ENCODE measurements around the gene NFATC2.

The NFATC2 gene

GRCh38 chr20:51400051-51400926 is 142.2 kb downstream of the NFATC2 start:
- 53% methylated on average over 7 of the region's 17 CpGs for WGBS (ENCODE audit: insufficient coverage)
- Histone ChIP-seq H3K36me3 (ENCODE audit: control insufficient read depth in 4 of 4, insufficient read depth in 4 of 4, low read length in 3 of 4) (peaks cover 0 to 53% (median 31%) of the 10 kb centered on the region in 4 experiments), H3K4me1 (ENCODE audit: control extremely low read depth in 1 of 4, control insufficient read depth in 4 of 4, insufficient read depth in 4 of 4, low read length in 3 of 4) (peaks cover 7 to 40% (median 31%) of the 10 kb centered on the region in 4 experiments), H3K9me3 (ENCODE audit: control extremely low read depth in 1 of 5, control insufficient read depth in 4 of 5, insufficient read depth in 2 of 5, low read depth in 1 of 5, low read length in 4 of 5) (no peaks in the 10 kb centered on the region), H3K27me3 (replicated peaks in 2 of 5; ENCODE audit: control insufficient read depth in 4 of 5, insufficient read depth in 5 of 5, low read length in 4 of 5) (no peaks in the 10 kb centered on the region), H3K4me3 (ENCODE audit: control insufficient read depth in 1 of 7, extremely low read depth in 1 of 7, insufficient read depth in 4 of 7, low read depth in 2 of 7, low read length in 6 of 7) (no peak overlapping the region), H3K27ac (ENCODE audit: insufficient read depth in 1 of 2, low read depth in 1 of 2, low read length in 2 of 2, poor library complexity in 1 of 2, severe bottlenecking in 2 of 2) (no peak overlapping the region)
- POLR2A ChIA-PET, result no interaction called here
- peak; percentile 50 to 84 (median 75) for DNase-seq
- CTCF ChIA-PET, result interaction anchor here (0.6 to 5.4 kb wide), 4 partner anchors 12 to 422 kb away, joined by 3 to 22 read pairs (median 3); no protein-coding TSS in a partner anchor

DNA sequence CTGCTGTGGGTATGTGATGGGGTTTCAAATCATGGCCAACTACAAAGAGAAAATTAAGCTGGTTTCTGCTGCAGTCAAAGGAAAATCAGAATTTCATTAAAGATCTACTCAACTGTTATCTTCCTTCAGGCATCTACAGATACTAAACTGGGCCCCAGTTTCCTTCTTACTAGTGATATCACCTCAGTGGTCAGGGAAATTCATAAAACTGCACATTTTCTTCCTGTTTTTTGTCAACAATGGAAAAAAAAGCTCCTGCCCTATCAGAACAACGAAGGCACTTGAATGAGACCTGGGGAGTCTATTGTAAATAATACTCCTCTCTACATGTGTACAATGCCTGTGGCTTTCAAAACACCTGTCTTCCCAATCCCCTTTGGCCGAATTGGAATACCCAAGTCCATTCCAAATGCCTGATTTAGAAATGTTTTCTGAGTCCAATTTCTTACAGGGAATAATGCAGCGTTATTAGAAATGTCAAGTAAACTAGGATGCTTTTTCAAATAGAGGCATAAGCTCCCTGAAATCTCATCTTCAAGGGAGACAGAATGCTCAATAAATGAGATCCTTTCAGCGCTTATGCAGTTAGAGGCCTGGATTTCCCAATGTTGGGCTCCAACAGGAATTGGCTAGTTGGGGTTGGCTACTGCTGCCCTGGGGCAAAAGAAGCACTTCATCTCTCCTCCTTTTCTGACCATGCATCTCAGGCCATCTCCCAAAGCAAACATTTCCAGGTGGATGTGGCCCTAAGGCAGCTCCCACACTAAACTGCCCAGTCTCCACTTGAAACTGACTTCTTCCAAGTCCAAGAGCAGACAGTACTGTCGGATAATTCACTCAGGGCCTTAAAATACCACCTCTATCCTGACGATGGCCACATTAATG is 143.3 kb downstream of the NFATC2 start:
- H3K4me3 ChIP-seq (ENCODE audit: control insufficient read depth in 1 of 7, extremely low read depth in 1 of 7, insufficient read depth in 4 of 7, low read depth in 2 of 7, low read length in 6 of 7), result no peak overlapping the region
- 93% methylated on average over 5 of the region's 6 CpGs for WGBS (ENCODE audit: insufficient coverage)

DNA sequence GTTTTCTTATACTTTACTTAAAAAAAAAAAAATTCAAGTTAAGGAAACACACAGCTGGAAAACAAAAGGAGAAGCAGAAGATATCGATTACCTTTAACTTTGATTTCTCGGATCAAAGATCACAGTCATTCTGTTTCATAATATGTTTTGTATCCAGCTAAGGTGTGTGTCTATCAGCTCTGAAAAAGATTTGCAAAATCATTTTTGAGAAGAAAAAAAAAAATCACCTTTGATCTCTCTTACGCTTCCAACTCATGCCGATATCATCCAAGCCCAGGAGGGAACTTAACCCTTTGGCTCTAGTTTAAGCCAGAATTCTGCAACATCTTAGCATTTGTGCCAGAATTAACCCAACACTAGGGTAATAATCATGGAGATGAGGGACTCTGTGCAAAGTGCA is 144.0 kb downstream of the NFATC2 start:
- ChIA-PET POLR2A (no interaction called here), CTCF (interaction anchor here (0.9 to 5.4 kb wide), 3 partner anchors 13 to 196 kb away, joined by 4 to 22 read pairs (median 6); no protein-coding TSS in a partner anchor)
- H3K36me3 ChIP-seq (ENCODE audit: control insufficient read depth in 4 of 4, insufficient read depth in 4 of 4, low read length in 3 of 4), result peaks cover 0 to 44% (median 22%) of the 10 kb centered on the region in 4 experiments
- H3K9me3 ChIP-seq (ENCODE audit: control extremely low read depth in 1 of 5, control insufficient read depth in 4 of 5, insufficient read depth in 2 of 5, low read depth in 1 of 5, low read length in 4 of 5), result no peaks in the 10 kb centered on the region
- H3K27me3 ChIP-seq (replicated peaks in 2 of 5; ENCODE audit: control insufficient read depth in 4 of 5, insufficient read depth in 5 of 5, low read length in 4 of 5), result no peaks in the 10 kb centered on the region
- H3K27ac ChIP-seq (ENCODE audit: insufficient read depth in 1 of 2, low read depth in 1 of 2, low read length in 2 of 2, poor library complexity in 1 of 2, severe bottlenecking in 2 of 2), result no peak overlapping the region
- no peak overlapping the region for H3K4me3 ChIP-seq (ENCODE audit: control insufficient read depth in 1 of 7, extremely low read depth in 1 of 7, insufficient read depth in 4 of 7, low read depth in 2 of 7, low read length in 6 of 7)
- H3K4me1 ChIP-seq (ENCODE audit: control extremely low read depth in 1 of 4, control insufficient read depth in 4 of 4, insufficient read depth in 4 of 4, low read length in 3 of 4), result peaks cover 12 to 54% (median 37%) of the 10 kb centered on the region in 4 experiments
- DNase-seq, result no peak
- WGBS (ENCODE audit: insufficient coverage), result 100% methylated on average over 2 of the region's 4 CpGs

More for the DNA sequence above, 143.3 kb downstream of the NFATC2 start:
- ChIA-PET POLR2A (no interaction called here), CTCF (interaction anchor here (0.6 to 5.4 kb wide), 4 partner anchors 13 to 423 kb away, joined by 3 to 22 read pairs (median 5); no protein-coding TSS in a partner anchor)
- H3K36me3 ChIP-seq (ENCODE audit: control insufficient read depth in 4 of 4, insufficient read depth in 4 of 4, low read length in 3 of 4), result peaks cover 0 to 51% (median 28%) of the 10 kb centered on the region in 4 experiments
- H3K27me3 ChIP-seq (replicated peaks in 2 of 5; ENCODE audit: control insufficient read depth in 4 of 5, insufficient read depth in 5 of 5, low read length in 4 of 5), result no peaks in the 10 kb centered on the region
- H3K9me3 ChIP-seq (ENCODE audit: control extremely low read depth in 1 of 5, control insufficient read depth in 4 of 5, insufficient read depth in 2 of 5, low read depth in 1 of 5, low read length in 4 of 5), result no peaks in the 10 kb centered on the region
- no peak overlapping the region for H3K27ac ChIP-seq (ENCODE audit: insufficient read depth in 1 of 2, low read depth in 1 of 2, low read length in 2 of 2, poor library complexity in 1 of 2, severe bottlenecking in 2 of 2)
- peaks cover 7 to 47% (median 33%) of the 10 kb centered on the region in 4 experiments for H3K4me1 ChIP-seq (ENCODE audit: control extremely low read depth in 1 of 4, control insufficient read depth in 4 of 4, insufficient read depth in 4 of 4, low read length in 3 of 4)
- no peak for DNase-seq

DNA sequence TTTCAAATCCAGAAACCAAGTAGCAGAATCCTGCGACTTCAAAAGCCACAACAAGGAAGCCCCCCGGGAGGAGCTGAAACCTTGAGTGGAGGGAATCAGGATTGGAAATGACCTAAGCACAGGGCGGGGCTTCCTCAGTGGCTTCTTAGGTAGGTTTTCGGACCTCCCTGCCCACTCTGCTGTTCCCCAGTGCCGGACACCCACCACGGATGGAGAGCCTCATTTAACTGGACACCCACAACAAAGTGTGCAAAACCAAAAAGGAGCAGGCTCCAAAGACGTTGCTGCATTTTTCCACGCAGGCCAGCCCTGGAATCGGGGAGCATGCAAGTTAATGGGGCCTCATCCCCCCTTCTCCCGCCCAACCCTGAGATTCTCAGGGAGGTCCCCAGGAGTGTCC is 144.4 kb downstream of the NFATC2 start:
- ChIA-PET CTCF (interaction anchor here (0.9 to 5.4 kb wide), 3 partner anchors 12 to 197 kb away, joined by 4 to 22 read pairs (median 6); no protein-coding TSS in a partner anchor), POLR2A (no interaction called here)
- WGBS (ENCODE audit: insufficient coverage), result 98% methylated on average over 10 of the region's 10 CpGs

DNA sequence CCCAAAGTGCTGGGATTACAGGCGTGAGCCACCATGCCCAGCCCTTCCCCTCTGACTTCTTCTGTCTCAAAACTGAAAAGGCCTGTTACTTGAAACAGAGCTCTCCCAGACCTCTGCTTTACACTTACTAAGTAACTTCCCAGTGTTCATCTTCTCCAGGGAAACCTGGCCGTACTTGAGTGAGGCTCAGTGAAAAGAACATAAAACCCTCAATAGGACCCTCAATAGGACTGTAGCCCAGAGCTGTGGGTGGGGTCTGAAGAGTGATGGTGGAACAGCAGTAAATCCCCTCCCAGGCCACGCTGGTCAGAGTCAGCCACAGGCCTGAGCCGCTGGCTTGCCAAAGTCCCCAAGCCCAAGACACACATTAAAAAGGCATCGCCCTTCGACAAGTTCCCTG is 145.4 kb downstream of the NFATC2 start:
- Histone ChIP-seq H3K4me3 (ENCODE audit: control insufficient read depth in 1 of 7, extremely low read depth in 1 of 7, insufficient read depth in 4 of 7, low read depth in 2 of 7, low read length in 6 of 7) (no peak overlapping the region), H3K9me3 (ENCODE audit: control extremely low read depth in 1 of 5, control insufficient read depth in 4 of 5, insufficient read depth in 2 of 5, low read depth in 1 of 5, low read length in 4 of 5) (no peaks in the 10 kb centered on the region), H3K27ac (ENCODE audit: insufficient read depth in 1 of 2, low read depth in 1 of 2, low read length in 2 of 2, poor library complexity in 1 of 2, severe bottlenecking in 2 of 2) (no peak overlapping the region), H3K4me1 (ENCODE audit: control extremely low read depth in 1 of 4, control insufficient read depth in 4 of 4, insufficient read depth in 4 of 4, low read length in 3 of 4) (peaks cover 8 to 50% (median 28%) of the 10 kb centered on the region in 4 experiments), H3K36me3 (ENCODE audit: control insufficient read depth in 4 of 4, insufficient read depth in 4 of 4, low read length in 3 of 4) (peaks cover 2 to 57% (median 29%) of the 10 kb centered on the region in 4 experiments), H3K27me3 (replicated peaks in 2 of 5; ENCODE audit: control insufficient read depth in 4 of 5, insufficient read depth in 5 of 5, low read length in 4 of 5) (no peaks in the 10 kb centered on the region)
- no peak for DNase-seq
- CTCF ChIA-PET, result interaction anchor here (5.4 kb wide), 1 partner anchor 11 kb away, joined by 22 read pairs; no protein-coding TSS in a partner anchor
- 100% methylated on average over 3 of the region's 6 CpGs for WGBS (ENCODE audit: insufficient coverage)
- POLR2A ChIA-PET, result no interaction called here

More for the DNA sequence above, 144.4 kb downstream of the NFATC2 start:
- no peaks in the 10 kb centered on the region for H3K9me3 ChIP-seq (ENCODE audit: control extremely low read depth in 1 of 5, control insufficient read depth in 4 of 5, insufficient read depth in 2 of 5, low read depth in 1 of 5, low read length in 4 of 5)
- no peak overlapping the region for H3K4me3 ChIP-seq (ENCODE audit: control insufficient read depth in 1 of 7, extremely low read depth in 1 of 7, insufficient read depth in 4 of 7, low read depth in 2 of 7, low read length in 6 of 7)
- H3K27me3 ChIP-seq (replicated peaks in 2 of 5; ENCODE audit: control insufficient read depth in 4 of 5, insufficient read depth in 5 of 5, low read length in 4 of 5), result no peaks in the 10 kb centered on the region
- no peak overlapping the region for H3K27ac ChIP-seq (ENCODE audit: insufficient read depth in 1 of 2, low read depth in 1 of 2, low read length in 2 of 2, poor library complexity in 1 of 2, severe bottlenecking in 2 of 2)
- H3K4me1 ChIP-seq (ENCODE audit: control extremely low read depth in 1 of 4, control insufficient read depth in 4 of 4, insufficient read depth in 4 of 4, low read length in 3 of 4), result peaks cover 12 to 56% (median 36%) of the 10 kb centered on the region in 4 experiments
- H3K36me3 ChIP-seq (ENCODE audit: control insufficient read depth in 4 of 4, insufficient read depth in 4 of 4, low read length in 3 of 4), result peaks cover 0 to 47% (median 20%) of the 10 kb centered on the region in 4 experiments
- no peak for DNase-seq

GRCh38 chr20:51396365-51396909 is 146.1 kb downstream of the NFATC2 start:
- CTCF ChIA-PET, result interaction anchor here (1.1 kb wide), 1 partner anchor 9 kb away, joined by 3 read pairs; no protein-coding TSS in a partner anchor
- 81% methylated on average over 7 of the region's 7 CpGs for WGBS (ENCODE audit: insufficient coverage)
- H3K36me3 ChIP-seq (ENCODE audit: control insufficient read depth in 4 of 4, insufficient read depth in 4 of 4, low read length in 3 of 4), result peaks cover 2 to 58% (median 28%) of the 10 kb centered on the region in 4 experiments
- H3K9me3 ChIP-seq (ENCODE audit: control extremely low read depth in 1 of 5, control insufficient read depth in 4 of 5, insufficient read depth in 2 of 5, low read depth in 1 of 5, low read length in 4 of 5), result no peaks in the 10 kb centered on the region
- H3K4me3 ChIP-seq (ENCODE audit: control insufficient read depth in 1 of 7, extremely low read depth in 1 of 7, insufficient read depth in 4 of 7, low read depth in 2 of 7, low read length in 6 of 7), result no peak overlapping the region
- DNase-seq, result no peak
- H3K27ac ChIP-seq (ENCODE audit: insufficient read depth in 1 of 2, low read depth in 1 of 2, low read length in 2 of 2, poor library complexity in 1 of 2, severe bottlenecking in 2 of 2), result no peak overlapping the region
- H3K27me3 ChIP-seq (replicated peaks in 2 of 5; ENCODE audit: control insufficient read depth in 4 of 5, insufficient read depth in 5 of 5, low read length in 4 of 5), result no peaks in the 10 kb centered on the region
- peaks cover 4 to 43% (median 21%) of the 10 kb centered on the region in 4 experiments for H3K4me1 ChIP-seq (ENCODE audit: control extremely low read depth in 1 of 4, control insufficient read depth in 4 of 4, insufficient read depth in 4 of 4, low read length in 3 of 4)
- POLR2A ChIA-PET, result no interaction called here

Measured in common myeloid progenitor, CD34-positive (primary cell).